HG03039 (cell line): ENCODE results near the gene ABCC2.
A peak's percentile ranks its signal among the peaks of the same experiment; 100 is the strongest.
"Not testable (repeated sequence)": the region's sequence is repeated elsewhere in the genome, so short reads cannot be mapped to it uniquely, and the experiment has no call there.

ENCODE experiments used
- ATAC-seq: cut with Tn5 transposase; IDR thresholded peaks from one replicate; pipeline ENCODE4 v1.9.1; 2021; ENCODE audit warnings: mild to moderate bottlenecking, moderate library complexity; ENCODE audit not compliant: unreplicated experiment

Gene ABCC2

GRCh38 chr10:99807786-99808185 lies 25.3 kb downstream of the ABCC2 start:
- ATAC-seq, result no peak

- ATAC-seq, result no peak
These were observed 25.8 kb downstream of the ABCC2 start for GRCh38 chr10:99808270-99808669.

- ATAC-seq, result no peak
These were observed 27.0 kb downstream of the ABCC2 start for GRCh38 chr10:99809481-99809880.

GRCh38 chr10:99809931-99810615 lies 27.6 kb downstream of the ABCC2 start:
- no peak for ATAC-seq

GRCh38 chr10:99812177-99812576 lies 29.7 kb downstream of the ABCC2 start:
- no peak for ATAC-seq

- ATAC-seq, result no peak
These were observed 31.7 kb downstream of the ABCC2 start for GRCh38 chr10:99814143-99814542.

GRCh38 chr10:99815621-99816020 lies 33.2 kb downstream of the ABCC2 start:
- ATAC-seq, result no peak

GRCh38 chr10:99827936-99828335 lies 45.5 kb downstream of the ABCC2 start:
- no peak for ATAC-seq

- no peak for ATAC-seq
These were observed 46.0 kb downstream of the ABCC2 start for GRCh38 chr10:99828464-99828863.

- ATAC-seq, result no peak
These were observed 50.0 kb downstream of the ABCC2 start for GRCh38 chr10:99832439-99832838.

GRCh38 chr10:99834410-99834809 lies 52.0 kb downstream of the ABCC2 start:
- ATAC-seq, result no peak

- no peak for ATAC-seq
These were observed 53.5 kb downstream of the ABCC2 start for GRCh38 chr10:99835947-99836346.

GRCh38 chr10:99836711-99837110 lies 54.3 kb downstream of the ABCC2 start:
- ATAC-seq, result no peak

- ATAC-seq, result not testable (repeated sequence)
These were observed 58.4 kb downstream of the ABCC2 start for GRCh38 chr10:99840859-99841258.

GRCh38 chr10:99841746-99842145 lies 59.3 kb downstream of the ABCC2 start:
- no peak for ATAC-seq

- no peak for ATAC-seq
These were observed 60.9 kb downstream of the ABCC2 start for GRCh38 chr10:99843310-99843709.

- ATAC-seq, result no peak
These were observed 62.1 kb downstream of the ABCC2 start for GRCh38 chr10:99844433-99844955.

GRCh38 chr10:99845837-99846382 lies 63.5 kb downstream of the ABCC2 start:
- ATAC-seq, result peak; percentile 62

GRCh38 chr10:99849057-99849456 lies 66.6 kb downstream of the ABCC2 start:
- ATAC-seq, result no peak

- ATAC-seq, result no peak
These were observed 67.1 kb downstream of the ABCC2 start for GRCh38 chr10:99849536-99849935.

- no peak for ATAC-seq
These were observed 67.8 kb downstream of the ABCC2 start for GRCh38 chr10:99850021-99850766.

GRCh38 chr10:99850767-99851340 lies 68.4 kb downstream of the ABCC2 start:
- no peak for ATAC-seq
